ENCODE data around the gene ZNF341.
"Not testable (repeated sequence)": the region's sequence is repeated elsewhere in the genome, so short reads cannot be mapped to it uniquely, and the experiment has no call there.

Gene ZNF341

GRCh38 chr20:33730946-33731692 is 677 bp upstream of the ZNF341 start:
- DNase-seq = no peak

GRCh38 chr20:33732166-33732970 is 572 bp downstream of the ZNF341 start:
- no peak for DNase-seq

- DNase-seq = peak; percentile 86
These were observed 2.1 kb downstream of the ZNF341 start for GRCh38 chr20:33733654-33734576.

- DNase-seq = no peak
These were observed 5.2 kb downstream of the ZNF341 start for GRCh38 chr20:33736962-33737361.

- DNase-seq = no peak
These were observed 7.7 kb downstream of the ZNF341 start for GRCh38 chr20:33739493-33739892.

GRCh38 chr20:33740189-33740588 is 8.4 kb downstream of the ZNF341 start:
- no peak for DNase-seq

DNA sequence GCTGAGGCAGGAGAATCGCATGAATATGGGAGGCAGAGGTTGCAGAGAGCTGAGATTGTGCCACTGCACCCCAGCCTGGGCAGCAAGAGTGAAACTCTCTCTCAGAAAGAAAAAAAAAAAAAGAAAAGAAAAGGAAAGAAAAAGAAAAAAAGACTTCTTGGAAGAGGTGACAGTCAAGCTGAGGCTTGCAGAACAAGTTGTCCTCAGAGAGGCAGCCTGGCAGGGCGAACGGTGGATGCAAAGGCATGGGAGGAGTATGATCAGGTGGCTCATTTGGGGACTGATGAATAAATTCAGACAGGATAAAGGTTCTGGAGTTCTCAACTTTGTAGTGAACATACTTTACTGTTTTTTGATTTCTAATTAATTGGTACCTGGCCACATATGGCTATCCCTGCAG is 12.4 kb downstream of the ZNF341 start:
- DNase-seq = no peak

DNA sequence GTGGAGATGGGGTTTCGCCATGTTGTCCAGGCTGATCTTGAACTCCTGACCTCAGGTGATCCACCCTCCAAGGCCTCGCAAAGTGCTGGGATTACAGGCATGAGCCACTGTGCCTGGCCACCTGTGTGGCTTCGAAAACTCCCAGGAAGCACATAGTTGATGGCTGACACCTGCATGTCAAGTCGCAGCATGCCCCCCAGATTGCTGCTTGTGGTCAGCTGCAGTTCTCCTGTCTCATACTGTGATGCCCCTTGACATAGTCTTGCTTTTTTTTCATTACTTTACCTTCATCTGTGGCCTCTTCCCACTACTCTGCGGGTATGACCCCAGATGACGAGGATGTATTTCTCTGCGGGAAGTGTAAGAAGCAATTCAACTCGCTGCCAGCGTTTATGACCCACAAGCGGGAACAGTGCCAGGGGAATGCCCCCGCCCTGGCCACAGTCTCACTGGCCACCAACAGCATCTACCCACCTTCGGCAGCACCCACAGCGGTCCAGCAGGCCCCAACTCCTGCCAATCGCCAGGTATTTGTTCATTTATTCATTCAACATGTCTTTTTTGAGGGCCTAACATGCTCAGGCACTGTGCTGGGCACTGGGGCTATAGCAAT is 13.1 kb downstream of the ZNF341 start:
- no peak for DNase-seq

- DNase-seq = no peak
These were observed 14.7 kb downstream of the ZNF341 start for GRCh38 chr20:33746325-33746998.

GRCh38 chr20:33751775-33752174 is 20.0 kb downstream of the ZNF341 start:
- no peak for DNase-seq

DNA sequence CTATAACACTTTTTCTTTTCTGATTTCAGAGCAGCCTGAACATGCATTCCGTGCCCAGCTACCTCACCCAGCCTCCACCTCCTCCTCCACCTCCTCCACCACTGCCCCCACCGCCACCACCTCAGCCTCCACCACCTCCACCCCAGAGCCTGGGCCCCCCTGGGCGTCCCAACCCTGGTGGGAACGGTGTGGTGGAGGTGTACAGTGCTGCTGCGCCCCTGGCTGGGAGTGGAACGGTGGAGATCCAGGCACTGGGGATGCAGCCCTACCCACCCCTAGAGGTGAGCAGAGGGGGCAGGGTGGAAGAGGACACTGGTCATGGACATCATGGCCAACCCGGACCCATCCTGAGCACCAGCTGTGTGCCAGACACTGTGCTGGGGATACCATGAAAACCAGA is 21.3 kb downstream of the ZNF341 start:
- DNase-seq = no peak

DNA sequence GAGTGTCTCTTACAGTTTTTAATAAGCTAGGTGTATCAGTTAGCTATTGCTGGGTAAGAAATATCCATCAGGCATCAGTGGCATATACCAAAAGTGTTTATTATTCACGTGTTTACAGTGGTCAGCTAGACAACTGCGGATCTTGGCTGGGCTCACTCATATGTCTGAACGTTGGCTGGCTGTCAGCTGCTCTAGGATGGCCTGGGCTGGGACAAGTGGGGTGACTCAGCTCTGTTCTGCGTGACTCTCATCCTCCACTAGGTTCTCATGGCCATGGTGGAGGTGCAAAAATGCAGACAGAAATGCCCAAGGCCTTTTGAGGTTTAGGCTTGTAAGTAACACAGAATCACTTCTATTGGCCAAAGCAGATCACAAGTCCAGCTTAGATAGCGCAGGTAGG is 22.0 kb downstream of the ZNF341 start:
- DNase-seq = no peak

- not testable (repeated sequence) for DNase-seq
These were observed 24.2 kb downstream of the ZNF341 start for GRCh38 chr20:33755936-33756490.

DNA sequence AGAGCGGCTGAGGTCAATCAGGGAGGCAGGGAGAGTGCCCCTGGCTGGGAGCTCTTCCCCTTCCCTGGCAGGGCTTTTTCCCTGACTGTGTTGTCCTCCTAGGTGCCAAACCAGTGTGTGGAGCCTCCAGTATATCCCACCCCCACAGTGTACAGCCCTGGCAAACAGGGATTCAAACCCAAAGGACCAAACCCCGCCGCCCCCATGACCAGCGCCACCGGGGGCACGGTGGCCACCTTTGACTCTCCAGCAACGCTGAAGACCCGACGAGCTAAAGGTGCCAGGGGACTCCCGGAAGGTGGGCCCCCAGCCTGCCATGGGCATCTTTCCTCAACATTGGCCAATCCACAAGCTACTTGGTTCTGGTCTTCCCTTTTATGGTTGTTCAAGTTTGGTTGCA is 25.2 kb downstream of the ZNF341 start:
- no peak for DNase-seq

- DNase-seq = no peak
These were observed 25.7 kb downstream of the ZNF341 start for GRCh38 chr20:33757458-33757857.

DNA sequence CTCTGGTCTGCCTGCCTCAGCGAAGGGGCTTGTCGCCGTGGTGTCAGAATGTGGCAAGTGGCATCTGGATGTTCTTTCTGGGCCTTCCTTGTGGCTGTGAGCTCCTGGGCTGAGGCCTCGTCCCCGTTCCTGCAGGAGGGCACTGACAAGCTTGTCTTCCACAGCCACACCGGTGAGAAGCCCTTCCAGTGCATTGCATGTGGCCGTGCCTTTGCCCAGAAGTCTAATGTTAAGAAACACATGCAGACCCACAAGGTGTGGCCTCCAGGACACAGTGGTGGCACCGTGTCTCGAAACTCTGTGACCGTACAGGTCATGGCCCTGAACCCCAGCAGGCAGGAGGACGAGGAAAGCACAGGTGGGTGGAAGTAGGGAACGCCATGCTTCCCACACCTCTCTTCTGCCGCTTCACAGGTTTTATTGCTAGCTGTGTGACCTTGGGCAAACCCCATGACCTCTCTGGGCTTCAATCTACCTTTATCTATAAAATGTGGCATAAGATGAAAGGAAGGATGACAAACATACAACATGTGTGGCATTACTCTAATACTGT is 30.0 kb downstream of the ZNF341 start:
- no peak for DNase-seq

DNA sequence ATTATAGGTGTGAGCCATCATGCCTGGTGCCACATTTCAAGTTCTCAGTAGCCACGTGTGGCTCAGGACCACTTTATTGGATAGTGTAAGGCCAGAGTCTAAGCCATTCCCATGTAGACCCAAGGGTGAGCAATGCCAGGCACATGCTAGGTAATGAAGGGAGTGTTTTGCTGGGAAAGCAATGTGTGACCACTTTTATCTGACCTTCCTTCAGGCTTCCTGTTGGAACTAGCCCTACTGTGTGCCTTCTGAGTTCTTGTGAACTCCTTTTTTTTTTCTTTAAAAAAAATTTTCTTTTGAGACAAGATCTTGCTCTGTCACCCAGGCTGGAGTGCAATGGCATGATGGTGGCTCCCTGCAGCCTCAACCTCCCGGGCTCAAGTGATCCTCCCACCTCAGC is 33.3 kb downstream of the ZNF341 start:
- DNase-seq = no peak

DNA sequence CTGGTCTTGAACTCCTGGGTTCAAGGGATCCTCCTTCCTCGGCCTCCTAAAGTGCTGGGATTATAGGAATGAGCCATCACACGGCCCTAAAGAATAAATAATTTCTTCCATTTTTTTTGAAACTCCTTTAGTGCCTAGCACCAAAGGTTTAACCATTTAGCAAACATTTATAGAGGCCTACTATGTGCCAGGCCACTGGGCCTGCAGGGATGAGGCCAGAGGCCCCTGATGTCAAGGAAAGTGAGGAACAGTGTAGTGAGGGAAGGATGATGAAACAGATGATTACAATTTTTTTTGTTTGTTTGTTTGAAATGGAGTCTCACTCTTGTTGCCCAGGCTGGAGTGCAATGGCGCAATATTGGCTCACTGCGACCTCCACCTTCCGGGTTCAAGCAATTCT is 33.8 kb downstream of the ZNF341 start:
- DNase-seq = no peak

GRCh38 chr20:33766686-33767085 is 34.9 kb downstream of the ZNF341 start:
- DNase-seq = no peak

- DNase-seq = no peak
These were observed 36.0 kb downstream of the ZNF341 start for GRCh38 chr20:33767777-33768138.

DNA sequence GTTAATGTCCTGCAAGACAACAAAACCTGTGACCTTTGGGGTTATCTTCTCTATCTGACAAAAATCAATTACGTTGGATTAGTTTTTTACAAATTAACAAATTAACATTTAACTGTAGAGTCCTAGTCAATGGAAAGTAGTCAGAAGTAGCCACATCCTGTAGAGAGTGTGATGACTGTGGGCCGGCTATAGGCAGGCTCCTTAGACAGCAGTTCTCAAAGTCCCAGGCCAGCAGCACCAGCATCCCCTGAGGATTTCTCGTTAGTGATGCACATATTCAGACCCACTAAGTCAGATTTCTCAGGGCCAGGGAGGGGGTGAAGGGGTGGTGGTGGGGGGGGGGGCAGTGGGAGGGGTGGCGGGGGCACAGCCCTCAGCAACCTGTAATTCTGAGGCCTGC is 37.2 kb downstream of the ZNF341 start:
- no peak for DNase-seq

DNA sequence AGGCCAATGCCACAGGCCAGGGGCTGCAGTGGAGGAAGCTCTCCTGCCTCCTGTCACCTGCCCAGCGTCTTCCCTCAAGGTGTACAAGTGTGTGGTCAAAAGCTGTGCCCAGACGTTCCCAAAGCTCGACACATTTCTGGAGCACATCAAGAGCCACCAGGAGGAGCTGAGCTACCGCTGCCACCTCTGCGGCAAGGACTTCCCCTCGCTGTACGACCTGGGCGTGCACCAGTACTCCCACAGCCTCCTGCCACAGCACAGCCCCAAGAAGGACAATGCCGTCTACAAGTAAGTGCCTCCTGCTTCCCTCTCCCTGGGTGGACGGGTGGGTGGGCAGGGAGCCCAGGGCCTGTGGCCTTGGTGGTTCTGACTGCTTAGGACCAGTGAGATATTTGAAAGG is 38.2 kb downstream of the ZNF341 start:
- no peak for DNase-seq

Data from NCI-H226 (cell line).